ENCODE results near the gene ZNF768.

Gene ZNF768

GRCh38 chr16:30510376-30510938, 15.9 kb downstream of the ZNF768 start:
- no peak for DNase-seq (ENCODE audit: low read depth)
- H3K4me3 ChIP-seq (ENCODE audit: low read length) = no peak overlapping the region
- TF ChIP-seq CTCF (conservative IDR thresholded peaks at IDR 0.05; ENCODE audit: low read depth, low read length) = no peak

GRCh38 chr16:30509081-30509765, 17.1 kb downstream of the ZNF768 start:
- H3K4me3 ChIP-seq (ENCODE audit: low read length) = no peak overlapping the region
- DNase-seq (ENCODE audit: low read depth) = no peak
- no peak for TF ChIP-seq CTCF (conservative IDR thresholded peaks at IDR 0.05; ENCODE audit: low read depth, low read length)

- no peak overlapping the region for H3K4me3 ChIP-seq (ENCODE audit: low read length)
- DNase-seq (ENCODE audit: low read depth) = no peak
- no peak for TF ChIP-seq CTCF (conservative IDR thresholded peaks at IDR 0.05; ENCODE audit: low read depth, low read length)
Observed at GRCh38 chr16:30503403-30504296, 22.7 kb downstream of the ZNF768 start.

GRCh38 chr16:30499284-30499683, 27.1 kb downstream of the ZNF768 start:
- no peak for TF ChIP-seq CTCF (conservative IDR thresholded peaks at IDR 0.05; ENCODE audit: low read depth, low read length)
- H3K4me3 ChIP-seq (ENCODE audit: low read length) = no peak overlapping the region
- DNase-seq (ENCODE audit: low read depth) = no peak

- no peak for TF ChIP-seq CTCF (conservative IDR thresholded peaks at IDR 0.05; ENCODE audit: low read depth, low read length)
- no peak for DNase-seq (ENCODE audit: low read depth)
Observed at GRCh38 chr16:30494709-30495108, 31.7 kb downstream of the ZNF768 start.

GRCh38 chr16:30493941-30494488, 32.4 kb downstream of the ZNF768 start:
- TF ChIP-seq CTCF (conservative IDR thresholded peaks at IDR 0.05; ENCODE audit: low read depth, low read length) = no peak
- no peak for DNase-seq (ENCODE audit: low read depth)
- H3K4me3 ChIP-seq (ENCODE audit: low read length) = no peak overlapping the region

More at GRCh38 chr16:30494709-30495108, 31.7 kb downstream of the ZNF768 start:
- no peak overlapping the region for H3K4me3 ChIP-seq (ENCODE audit: low read length)

All from retinal pigment epithelial cell (primary cell).